Measurements from ENCODE around the gene PATL2. TPM values are rescaled to one million over a fixed set of nuclear protein-coding genes. Genes with fewer than 3 reads are reported as not detected.
A peak's percentile ranks its signal among the peaks of the same experiment; 100 is the strongest.

PATL2 gene
- total RNA-seq, 1 donor from 2014 or later: not detected

DNA sequence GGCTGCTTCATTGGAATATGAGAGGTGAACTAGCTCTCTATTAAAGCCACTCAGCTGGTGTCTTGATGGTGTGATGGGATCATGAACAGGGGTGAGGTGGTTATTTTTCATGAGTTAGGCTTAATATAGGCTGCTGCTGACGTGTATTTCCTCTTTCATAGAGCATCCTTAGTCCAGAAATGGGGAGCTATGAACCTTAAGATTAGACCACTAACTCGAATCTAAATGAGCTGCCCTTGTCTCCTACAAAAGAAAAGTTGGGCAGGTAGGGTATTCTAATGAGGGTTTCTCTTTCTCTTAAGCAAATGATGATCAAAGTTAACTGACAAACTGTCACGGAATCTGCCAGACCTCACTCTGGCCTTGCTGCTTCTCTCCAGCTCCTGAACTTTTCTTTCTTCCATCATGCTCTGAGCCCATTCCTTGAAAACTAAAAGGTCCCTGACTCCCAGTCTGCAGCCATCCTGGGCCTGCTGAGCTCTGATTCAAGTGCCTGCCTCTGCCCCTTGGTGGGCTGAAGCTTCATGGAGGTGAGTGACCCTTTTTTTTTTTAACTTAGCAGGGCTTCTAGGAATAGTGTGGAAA is 25.1 kb upstream of the PATL2 start, which contains the start of gene TRIM69:
TRIM69 (plus strand) TSS at position 348 of the 585 bp plus-strand sequence; CDS start at position 525, 177 bp downstream.
- no peak within 1 kb of the TSS for H3K27ac Mint-ChIP-seq (ENCODE audit: unreplicated experiment)
- no peaks in the 10 kb centered on the region for H3K4me1 Mint-ChIP-seq (ENCODE audit: low read depth, unreplicated experiment)
- no peak within 1 kb of the TSS for H3K4me3 Mint-ChIP-seq (ENCODE audit: unreplicated experiment)

DNA sequence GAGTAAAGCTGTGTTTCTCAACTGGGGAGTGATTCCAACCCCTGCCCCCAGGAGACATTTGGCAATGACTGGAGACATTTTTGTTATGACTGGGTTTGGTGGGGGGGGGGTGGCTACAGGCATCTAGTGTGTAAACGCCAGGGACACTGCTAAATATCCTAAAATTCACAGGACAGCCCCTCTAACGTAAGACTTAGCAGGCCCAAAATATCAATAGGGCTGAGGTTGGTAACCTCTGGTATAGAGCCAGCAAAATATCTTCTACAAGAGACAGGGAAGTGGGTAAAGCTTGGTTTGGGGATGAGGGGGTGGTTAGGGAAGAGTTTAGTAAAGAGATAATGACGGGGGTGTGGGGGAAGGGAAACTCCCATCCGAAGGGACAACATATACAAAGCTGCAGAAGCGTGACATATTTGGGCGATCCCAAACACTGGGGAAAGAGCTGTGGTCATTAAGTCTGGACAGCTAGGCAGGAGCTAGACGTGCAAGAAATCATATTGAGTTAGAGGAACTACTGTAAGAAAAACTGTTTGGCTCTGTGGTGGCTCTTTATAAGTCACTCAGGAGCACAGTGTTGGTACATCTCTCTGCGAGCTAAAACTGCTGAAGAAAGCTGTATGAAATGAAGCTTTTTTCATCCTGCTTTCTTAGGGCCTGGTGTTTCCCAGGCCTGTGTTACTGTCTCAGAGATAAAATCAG is 24.5 kb upstream of the PATL2 start:
- Mint-ChIP-seq H3K9me3 (ENCODE audit: unreplicated experiment) (no peaks in the 10 kb centered on the region), H3K4me1 (ENCODE audit: low read depth, unreplicated experiment) (no peaks in the 10 kb centered on the region), H3K36me3 (ENCODE audit: unreplicated experiment) (peaks cover 5% of the 10 kb centered on the region), H3K27me3 (ENCODE audit: unreplicated experiment) (peaks cover 3% of the 10 kb centered on the region), H3K4me3 (ENCODE audit: unreplicated experiment) (no peak overlapping the region), H3K27ac (ENCODE audit: unreplicated experiment) (no peak overlapping the region)
- TF ChIP-seq, protein P1, sequence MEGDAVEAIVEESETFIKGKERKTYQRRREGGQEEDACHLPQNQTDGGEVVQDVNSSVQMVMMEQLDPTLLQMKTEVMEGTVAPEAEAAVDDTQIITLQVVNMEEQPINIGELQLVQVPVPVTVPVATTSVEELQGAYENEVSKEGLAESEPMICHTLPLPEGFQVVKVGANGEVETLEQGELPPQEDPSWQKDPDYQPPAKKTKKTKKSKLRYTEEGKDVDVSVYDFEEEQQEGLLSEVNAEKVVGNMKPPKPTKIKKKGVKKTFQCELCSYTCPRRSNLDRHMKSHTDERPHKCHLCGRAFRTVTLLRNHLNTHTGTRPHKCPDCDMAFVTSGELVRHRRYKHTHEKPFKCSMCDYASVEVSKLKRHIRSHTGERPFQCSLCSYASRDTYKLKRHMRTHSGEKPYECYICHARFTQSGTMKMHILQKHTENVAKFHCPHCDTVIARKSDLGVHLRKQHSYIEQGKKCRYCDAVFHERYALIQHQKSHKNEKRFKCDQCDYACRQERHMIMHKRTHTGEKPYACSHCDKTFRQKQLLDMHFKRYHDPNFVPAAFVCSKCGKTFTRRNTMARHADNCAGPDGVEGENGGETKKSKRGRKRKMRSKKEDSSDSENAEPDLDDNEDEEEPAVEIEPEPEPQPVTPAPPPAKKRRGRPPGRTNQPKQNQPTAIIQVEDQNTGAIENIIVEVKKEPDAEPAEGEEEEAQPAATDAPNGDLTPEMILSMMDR (IDR thresholded peaks at IDR 0.05; ENCODE audit: partially characterized antibody, unreplicated experiment): no peak
- no peak for DNase-seq

More for the DNA sequence above, 25.1 kb upstream of the PATL2 start, which contains the start of gene TRIM69:
- H3K9me3 Mint-ChIP-seq (ENCODE audit: unreplicated experiment): no peaks in the 10 kb centered on the region
- TF ChIP-seq, protein P1 (IDR thresholded peaks at IDR 0.05; ENCODE audit: partially characterized antibody, unreplicated experiment): no peak
- peaks cover 5% of the 10 kb centered on the region for H3K36me3 Mint-ChIP-seq (ENCODE audit: unreplicated experiment)
- DNase-seq: no peak
- peaks cover 3% of the 10 kb centered on the region for H3K27me3 Mint-ChIP-seq (ENCODE audit: unreplicated experiment)

DNA sequence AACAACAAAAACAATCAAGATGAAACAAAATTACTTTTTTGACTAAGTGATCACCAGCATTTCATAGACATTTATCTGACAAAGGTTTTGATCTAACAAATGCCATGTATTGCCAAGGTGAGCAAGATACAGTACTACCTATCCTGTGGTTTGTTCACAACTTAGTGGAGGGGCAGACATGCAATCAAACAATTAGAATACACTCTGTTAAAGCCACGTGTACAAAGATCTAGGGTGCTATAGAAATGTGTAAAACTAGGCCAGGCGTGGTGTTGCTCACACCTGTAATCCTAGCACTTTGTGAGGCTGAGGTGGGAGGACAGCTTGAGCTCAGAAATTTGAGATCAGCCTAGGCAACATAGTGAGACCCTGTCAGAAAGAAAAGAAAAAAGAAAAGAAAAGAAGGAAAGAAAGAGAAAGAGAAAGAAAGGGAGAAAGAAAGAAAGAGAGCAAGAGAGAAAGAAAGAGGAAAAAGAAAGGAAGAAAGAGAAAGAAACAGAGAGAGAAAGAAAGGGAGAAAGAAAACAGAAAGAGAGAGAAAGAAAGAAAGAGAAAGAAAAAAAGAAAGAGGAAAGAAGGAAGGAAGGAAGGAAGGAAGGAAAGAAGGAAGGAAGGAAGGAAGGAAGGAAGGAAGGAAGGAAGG is 23.8 kb upstream of the PATL2 start:
- TF ChIP-seq, protein P1 (IDR thresholded peaks at IDR 0.05; ENCODE audit: partially characterized antibody, unreplicated experiment): no peak
- H3K27me3 Mint-ChIP-seq (ENCODE audit: unreplicated experiment): peaks cover 3% of the 10 kb centered on the region
- peaks cover 5% of the 10 kb centered on the region for H3K36me3 Mint-ChIP-seq (ENCODE audit: unreplicated experiment)
- no peak overlapping the region for H3K27ac Mint-ChIP-seq (ENCODE audit: unreplicated experiment)
- no peak overlapping the region for H3K4me3 Mint-ChIP-seq (ENCODE audit: unreplicated experiment)
- DNase-seq: no peak
- no peaks in the 10 kb centered on the region for H3K4me1 Mint-ChIP-seq (ENCODE audit: low read depth, unreplicated experiment)
- H3K9me3 Mint-ChIP-seq (ENCODE audit: unreplicated experiment): no peaks in the 10 kb centered on the region

DNA sequence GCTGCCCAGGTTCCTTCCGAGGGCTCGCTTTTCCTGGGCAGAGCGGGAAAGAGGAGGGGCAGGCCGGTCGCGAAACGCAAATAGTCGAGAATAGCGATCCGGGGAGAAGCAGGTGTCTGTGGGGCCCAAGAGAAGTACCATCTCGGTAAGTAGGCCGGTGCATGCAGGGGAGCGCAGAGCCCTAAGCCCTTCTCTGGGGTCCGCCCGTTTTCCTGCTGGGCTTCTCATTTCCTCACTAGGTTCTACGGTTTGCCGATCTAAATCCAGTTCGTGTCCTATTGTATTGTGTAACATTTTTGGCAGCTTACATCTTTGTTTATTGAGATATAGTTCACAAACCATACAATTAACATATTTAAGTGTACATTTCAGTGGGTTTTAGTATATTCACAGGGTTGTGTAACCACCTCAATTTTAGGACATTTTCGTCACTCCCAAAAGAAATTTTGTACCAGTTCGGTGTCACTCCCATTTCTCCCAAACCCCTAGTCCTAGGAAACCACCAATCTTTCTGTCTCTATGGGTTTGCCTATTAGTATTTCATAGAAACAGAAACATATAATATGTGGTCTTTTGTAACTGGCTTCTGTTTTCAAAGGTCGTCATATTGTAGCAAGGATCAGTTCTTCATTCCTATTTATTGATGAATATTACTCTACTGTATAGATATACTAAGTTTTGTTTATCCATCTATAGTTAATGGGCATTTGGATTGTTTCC is 18.4 kb upstream of the PATL2 start:
- H3K4me1 Mint-ChIP-seq (ENCODE audit: low read depth, unreplicated experiment): no peaks in the 10 kb centered on the region
- H3K4me3 Mint-ChIP-seq (ENCODE audit: unreplicated experiment): peak overlapping the region; percentile 96
- peak; percentile 43 for DNase-seq

More for the DNA sequence above, 18.4 kb upstream of the PATL2 start:
- Mint-ChIP-seq H3K36me3 (ENCODE audit: unreplicated experiment) (no peaks in the 10 kb centered on the region), H3K27me3 (ENCODE audit: unreplicated experiment) (peaks cover 4% of the 10 kb centered on the region), H3K9me3 (ENCODE audit: unreplicated experiment) (peaks cover 5% of the 10 kb centered on the region), H3K27ac (ENCODE audit: unreplicated experiment) (peak overlapping the region; percentile 97)
- TF ChIP-seq, protein P1 (IDR thresholded peaks at IDR 0.05; ENCODE audit: partially characterized antibody, unreplicated experiment): no peak

All from glutamatergic neuron (in vitro differentiated cells).